ENCODE data around the gene TLR1. TPM values are rescaled to one million over a fixed set of nuclear protein-coding genes. Genes with fewer than 3 reads are reported as not detected.

TLR1 gene
- total RNA-seq, 1 experiment from 2014 or later, result not detected

- TF ChIP-seq, protein P1, sequence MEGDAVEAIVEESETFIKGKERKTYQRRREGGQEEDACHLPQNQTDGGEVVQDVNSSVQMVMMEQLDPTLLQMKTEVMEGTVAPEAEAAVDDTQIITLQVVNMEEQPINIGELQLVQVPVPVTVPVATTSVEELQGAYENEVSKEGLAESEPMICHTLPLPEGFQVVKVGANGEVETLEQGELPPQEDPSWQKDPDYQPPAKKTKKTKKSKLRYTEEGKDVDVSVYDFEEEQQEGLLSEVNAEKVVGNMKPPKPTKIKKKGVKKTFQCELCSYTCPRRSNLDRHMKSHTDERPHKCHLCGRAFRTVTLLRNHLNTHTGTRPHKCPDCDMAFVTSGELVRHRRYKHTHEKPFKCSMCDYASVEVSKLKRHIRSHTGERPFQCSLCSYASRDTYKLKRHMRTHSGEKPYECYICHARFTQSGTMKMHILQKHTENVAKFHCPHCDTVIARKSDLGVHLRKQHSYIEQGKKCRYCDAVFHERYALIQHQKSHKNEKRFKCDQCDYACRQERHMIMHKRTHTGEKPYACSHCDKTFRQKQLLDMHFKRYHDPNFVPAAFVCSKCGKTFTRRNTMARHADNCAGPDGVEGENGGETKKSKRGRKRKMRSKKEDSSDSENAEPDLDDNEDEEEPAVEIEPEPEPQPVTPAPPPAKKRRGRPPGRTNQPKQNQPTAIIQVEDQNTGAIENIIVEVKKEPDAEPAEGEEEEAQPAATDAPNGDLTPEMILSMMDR (conservative IDR thresholded peaks at IDR 0.05), result no peak; the same call in 2 of the 3 replicates
- H3K36me3 Mint-ChIP-seq (ENCODE audit: insufficient read depth in 1 of 3, low read depth in 3 of 3), result no peaks in the 10 kb centered on the region
- Histone ChIP-seq H3K9ac (ENCODE audit: extremely low read depth, insufficient read length, low read length) (no peak overlapping the region), H3K9me3 (ENCODE audit: control insufficient read depth, low read depth, low read length) (no peaks in the 10 kb centered on the region), H3T11ph (ENCODE audit: low read length) (no peak overlapping the region), H3K27ac (ENCODE audit: insufficient read length, low read depth, low read length) (no peak overlapping the region), H3K4me2 (ENCODE audit: insufficient read depth, insufficient read length, low read length) (no peak overlapping the region), H4K91ac (ENCODE audit: insufficient read length, low read depth, low read length) (no peak overlapping the region), H3K14ac (ENCODE audit: insufficient read depth, low read length) (no peak overlapping the region), H4K8ac (replicated peaks; ENCODE audit: insufficient read length, low read depth, low read length) (no peak overlapping the region), H2BK20ac (ENCODE audit: low read depth, low read length, poor library complexity, severe bottlenecking) (no peak overlapping the region), H3K23ac (ENCODE audit: insufficient read length, low read depth, low read length) (no peak overlapping the region), H3K4ac (ENCODE audit: low read depth, low read length) (no peak overlapping the region), H3K79me1 (ENCODE audit: insufficient read depth, low read depth, low read length, poor library complexity, severe bottlenecking) (no peaks in the 10 kb centered on the region), H3K79me2 (ENCODE audit: insufficient read depth, low read length) (no peaks in the 10 kb centered on the region), H4K20me1 (ENCODE audit: control insufficient read depth, insufficient read depth, insufficient read length) (no peaks in the 10 kb centered on the region), H2BK12ac (ENCODE audit: insufficient read length, low read depth, low read length) (no peak overlapping the region), H2BK15ac (ENCODE audit: low read depth, low read length) (no peak overlapping the region), H2BK120ac (ENCODE audit: low read depth, low read length, poor library complexity, severe bottlenecking) (no peak overlapping the region), H2BK5ac (ENCODE audit: insufficient read length, low read length) (no peak overlapping the region), H3K23me2 (ENCODE audit: insufficient read length, low read depth, low read length, poor library complexity, severe bottlenecking) (no peaks in the 10 kb centered on the region), H2AK5ac (ENCODE audit: insufficient read length, low read length) (no peak overlapping the region), H2AFZ (ENCODE audit: low read length) (no peak overlapping the region), H4K5ac (ENCODE audit: insufficient read length, low read depth, low read length) (no peak overlapping the region), H3K4me1 (ENCODE audit: insufficient read depth, low read length) (no peaks in the 10 kb centered on the region), H3K18ac (ENCODE audit: insufficient read length, low read depth, low read length) (no peak overlapping the region), H3K27me3 (ENCODE audit: insufficient read depth, low read length) (no peaks in the 10 kb centered on the region), H3K56ac (ENCODE audit: insufficient read length, low read depth, low read length) (no peak overlapping the region)
- no peaks in the 10 kb centered on the region; a peak in 1 of 5 replicates for H3K9me3 Mint-ChIP-seq
- H3K27me3 Mint-ChIP-seq (ENCODE audit: low read depth), result no peaks in the 10 kb centered on the region; the same call in 1 of the 2 replicates
- H3K27ac Mint-ChIP-seq, result no peak overlapping the region; a peak in 1 of 7 replicates
- DNase-seq, result no peak
- H3K4me1 Mint-ChIP-seq, result no peaks in the 10 kb centered on the region
- H3K4me3 Mint-ChIP-seq, result no peak overlapping the region
- WGBS (ENCODE audit: extremely low coverage, insufficient read length, low lambda C conversion rate), result no CpG with 5 or more reads among the region's 8 CpGs
These were observed 21.5 kb downstream of the TLR1 start for GRCh38 chr4:38783109-38783460.
